ENCODE measurements around the gene GBF1. TPM values are rescaled to one million over a fixed set of nuclear protein-coding genes. Genes with fewer than 3 reads are reported as not detected.

The GBF1 gene
- total RNA-seq, 1 donor: 52.1 TPM

DNA sequence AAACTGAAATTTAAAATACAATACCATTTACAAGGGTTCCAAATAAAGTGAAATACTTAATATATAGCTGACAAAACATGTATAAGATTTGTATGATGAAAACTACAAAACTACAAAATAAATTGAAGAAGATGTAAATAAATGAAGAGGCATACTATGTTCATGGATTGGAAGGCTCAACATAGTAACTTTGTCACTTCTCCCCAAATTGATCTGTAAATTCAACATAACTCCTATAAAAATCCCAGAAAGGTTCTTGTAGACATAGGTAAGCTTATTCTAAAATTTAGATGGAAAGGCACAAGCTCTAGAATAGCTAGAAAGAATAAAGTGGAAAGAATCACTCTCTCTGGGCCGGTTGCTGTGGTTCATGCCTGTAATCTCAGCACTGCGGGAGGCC is 126.0 kb downstream of the GBF1 start:
- no peak overlapping the region for H3K4me3 ChIP-seq (ENCODE audit: low read depth, low read length)
- no peak for DNase-seq (ENCODE audit: low read depth)
- no peak for TF ChIP-seq CTCF (IDR thresholded peaks at IDR 0.05; ENCODE audit: insufficient read depth, low read length)

- no peak for DNase-seq (ENCODE audit: low read depth)
- no peak overlapping the region for H3K4me3 ChIP-seq (ENCODE audit: low read depth, low read length)
- TF ChIP-seq CTCF (IDR thresholded peaks at IDR 0.05; ENCODE audit: insufficient read depth, low read length): peak; percentile 26
These were observed 129.9 kb downstream of the GBF1 start for GRCh38 chr10:102375250-102375649.

DNA sequence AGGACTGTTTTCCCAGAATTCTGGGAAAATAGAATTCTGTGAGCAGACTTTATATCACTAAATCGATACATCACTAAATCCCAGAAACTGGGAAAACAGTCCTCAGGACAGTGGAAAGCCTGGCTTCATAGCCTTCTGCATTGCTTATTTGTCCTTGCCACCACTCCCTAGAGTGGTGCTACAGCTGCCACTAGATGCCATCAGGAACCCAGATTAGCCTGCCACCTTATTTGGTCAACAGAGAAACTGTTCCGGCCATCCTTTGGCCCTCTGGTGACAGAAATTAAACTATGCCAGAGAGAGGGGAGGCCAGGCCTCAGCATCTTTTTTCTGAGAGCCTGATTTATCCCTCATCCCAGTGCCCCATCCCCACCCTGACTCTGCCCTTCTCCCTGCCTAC is 130.5 kb downstream of the GBF1 start:
- no peak overlapping the region for H3K4me3 ChIP-seq (ENCODE audit: low read depth, low read length)
- no peak for TF ChIP-seq CTCF (IDR thresholded peaks at IDR 0.05; ENCODE audit: insufficient read depth, low read length)
- DNase-seq (ENCODE audit: low read depth): no peak

- H3K4me3 ChIP-seq (ENCODE audit: low read depth, low read length): no peak overlapping the region
- no peak for TF ChIP-seq CTCF (IDR thresholded peaks at IDR 0.05; ENCODE audit: insufficient read depth, low read length)
- no peak for DNase-seq (ENCODE audit: low read depth)
These were observed 131.6 kb downstream of the GBF1 start for GRCh38 chr10:102376901-102377300.

GRCh38 chr10:102379383-102379782 is 134.1 kb downstream of the GBF1 start:
- no peak overlapping the region for H3K4me3 ChIP-seq (ENCODE audit: low read depth, low read length)
- DNase-seq (ENCODE audit: low read depth): no peak
- TF ChIP-seq CTCF (IDR thresholded peaks at IDR 0.05; ENCODE audit: insufficient read depth, low read length): no peak

DNA sequence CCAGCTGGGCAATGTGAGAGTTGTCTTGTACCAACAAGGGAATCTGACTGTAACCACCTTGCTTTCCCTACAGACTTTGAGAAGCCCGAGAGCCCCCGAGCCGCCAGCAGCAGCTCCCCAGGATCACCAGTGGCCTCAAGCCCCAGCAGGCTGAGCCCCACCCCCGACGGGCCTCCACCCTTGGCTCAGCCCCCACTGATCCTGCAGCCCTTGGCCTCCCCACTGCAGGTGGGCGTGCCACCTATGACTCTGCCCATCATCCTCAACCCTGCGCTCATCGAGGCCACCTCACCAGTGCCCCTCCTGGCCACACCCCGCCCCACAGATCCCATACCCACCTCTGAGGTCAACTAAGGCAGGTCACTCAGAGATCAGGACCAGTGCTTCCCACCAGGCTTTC is 136.7 kb downstream of the GBF1 start:
- no peak overlapping the region for H3K4me3 ChIP-seq (ENCODE audit: low read depth, low read length)
- TF ChIP-seq CTCF (IDR thresholded peaks at IDR 0.05; ENCODE audit: insufficient read depth, low read length): no peak
- no peak for DNase-seq (ENCODE audit: low read depth)

DNA sequence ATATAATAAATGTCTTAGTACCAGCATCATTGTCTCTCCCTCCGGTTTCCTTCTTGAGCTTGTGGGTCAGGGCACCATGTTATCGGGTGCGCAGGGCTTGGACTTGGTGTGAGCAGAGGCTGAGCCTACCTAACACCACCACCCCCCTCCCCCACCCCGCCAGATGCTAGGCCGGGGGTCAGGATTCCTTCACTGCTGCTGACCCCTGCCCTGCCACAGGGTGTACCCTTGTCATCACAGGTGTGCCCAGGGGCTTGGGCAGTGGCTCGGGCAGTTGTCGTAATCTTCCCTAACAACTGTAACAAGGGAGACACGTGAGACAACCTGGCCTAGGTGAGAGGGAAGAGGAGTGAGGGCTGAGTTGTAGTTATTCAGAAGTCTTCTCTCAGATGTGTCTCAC is 137.5 kb downstream of the GBF1 start:
- H3K4me3 ChIP-seq (ENCODE audit: low read depth, low read length): no peak overlapping the region
- DNase-seq (ENCODE audit: low read depth): no peak
- no peak for TF ChIP-seq CTCF (IDR thresholded peaks at IDR 0.05; ENCODE audit: insufficient read depth, low read length)
